Adrenal gland (tissue), 5 donors: ENCODE measurements around the gene SERTAD1.

ENCODE experiments used
- CTCF ChIP-seq, 6 experiments: fragments of 450-650 bp in 4 of 6; fragments of 200-600 bp in 2 of 6; sonication (generic) in 1 of 6; IDR thresholded peaks; 1 replicate in 5 of 6; 2 replicates in 1 of 6; pipeline versions ENCODE4 v1.5.1 to v1.8.0; 2016 to 2021; ENCODE audit warnings: antibody characterized with exemption in 6 of 6, mild to moderate bottlenecking in 2 of 6, moderate library complexity in 1 of 6
- POLR2A ChIP-seq, 2 donors: fragments of 450-650 bp; IDR thresholded peaks; one replicate each; pipeline ENCODE4 v1.6.1; 2017; ENCODE audit warnings: antibody characterized with exemption in 2 of 2, mild to moderate bottlenecking in 2 of 2, moderate library complexity in 1 of 2
- donor health status: DM: no; HTN: no; CAD: no.

- TF ChIP-seq CTCF (IDR thresholded peaks at IDR 0.05), result no peak
- TF ChIP-seq POLR2A (IDR thresholded peaks at IDR 0.05), result no peak
Measured at GRCh38 chr19:40457048-40457447, 31.3 kb upstream of the SERTAD1 start.
